Measurements from ENCODE around the gene TYW3.

GRCh38 chr1:74690909-74691308, 42.0 kb upstream of the TYW3 start:
- TF ChIP-seq, protein P1, sequence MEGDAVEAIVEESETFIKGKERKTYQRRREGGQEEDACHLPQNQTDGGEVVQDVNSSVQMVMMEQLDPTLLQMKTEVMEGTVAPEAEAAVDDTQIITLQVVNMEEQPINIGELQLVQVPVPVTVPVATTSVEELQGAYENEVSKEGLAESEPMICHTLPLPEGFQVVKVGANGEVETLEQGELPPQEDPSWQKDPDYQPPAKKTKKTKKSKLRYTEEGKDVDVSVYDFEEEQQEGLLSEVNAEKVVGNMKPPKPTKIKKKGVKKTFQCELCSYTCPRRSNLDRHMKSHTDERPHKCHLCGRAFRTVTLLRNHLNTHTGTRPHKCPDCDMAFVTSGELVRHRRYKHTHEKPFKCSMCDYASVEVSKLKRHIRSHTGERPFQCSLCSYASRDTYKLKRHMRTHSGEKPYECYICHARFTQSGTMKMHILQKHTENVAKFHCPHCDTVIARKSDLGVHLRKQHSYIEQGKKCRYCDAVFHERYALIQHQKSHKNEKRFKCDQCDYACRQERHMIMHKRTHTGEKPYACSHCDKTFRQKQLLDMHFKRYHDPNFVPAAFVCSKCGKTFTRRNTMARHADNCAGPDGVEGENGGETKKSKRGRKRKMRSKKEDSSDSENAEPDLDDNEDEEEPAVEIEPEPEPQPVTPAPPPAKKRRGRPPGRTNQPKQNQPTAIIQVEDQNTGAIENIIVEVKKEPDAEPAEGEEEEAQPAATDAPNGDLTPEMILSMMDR (IDR thresholded peaks at IDR 0.05; ENCODE audit: low read depth, low read length), result no peak
- TF ChIP-seq EZH2phosphoT487 (IDR thresholded peaks at IDR 0.05; ENCODE audit: low read depth), result no peak

All from OCI-LY3 (cell line).